Endometrial microvascular endothelial cells (primary cell): Measurements from ENCODE around the gene RFC3. TPM values are rescaled to one million over a fixed set of nuclear protein-coding genes. Genes with fewer than 3 reads are reported as not detected.

Experiments used
- in situ Hi-C: cut with HindIII; loops from 2 replicates; pipeline ENCODE4 v1.10.0; 2017; ENCODE audit warnings: low sequenced_read_pairs, low pct_unique_long_range_greater_than_20kb; ENCODE audit errors: inconsistent ontology term
- total RNA-seq: library from RNA; depleted of rRNA; stranded (reverse); fragments of >200 nt; gene quantifications from one replicate; pipeline ENCODE4 v1.2.3, GENCODE V29; 2015; ENCODE audit errors: inconsistent ontology term

Gene RFC3
- total RNA-seq, 1 donor from 2014 or later, result 23.6 TPM

DNA sequence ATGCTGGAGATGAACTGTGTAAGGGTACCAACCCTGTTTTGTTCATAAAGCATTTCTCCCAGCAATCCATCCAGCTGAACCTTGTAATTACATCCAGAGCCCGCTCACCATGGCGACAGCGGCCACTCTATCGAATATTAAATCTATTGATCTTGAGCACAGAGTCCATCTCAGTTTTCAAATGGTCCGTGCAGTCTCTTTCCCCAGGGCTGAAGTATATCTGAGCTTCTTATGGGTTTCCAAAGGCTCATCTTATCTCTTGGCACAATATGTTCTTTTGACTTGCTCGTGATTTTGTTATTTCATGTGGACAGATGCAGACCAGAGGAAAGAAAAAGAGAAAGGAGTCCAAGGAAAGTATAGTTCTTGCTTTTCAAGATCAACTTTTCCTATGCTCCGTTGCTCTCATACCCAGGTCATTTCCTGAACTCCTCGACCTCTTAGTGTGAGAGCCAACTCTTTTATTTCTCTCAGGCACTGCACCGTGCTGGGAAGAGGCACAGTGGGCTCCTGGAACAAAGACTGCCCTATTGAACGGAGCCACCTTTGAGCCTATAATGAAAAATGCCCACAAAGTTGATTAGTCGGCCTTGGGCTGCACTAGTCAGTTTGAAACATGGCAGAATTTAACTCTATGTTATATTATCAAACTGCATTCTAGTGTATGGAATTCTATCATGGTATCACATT is 66.7 kb downstream of the RFC3 start:
- in situ Hi-C loops, result no loop called here
